Activated CD4-positive, CD25-positive, alpha-beta regulatory T cell treated with anti-CD3 and anti-CD28 coated beads, Interleukin-2, amount 50 U/mL, for 72 hours (primary cell): ENCODE measurements around the gene SLC2A2.

ENCODE experiments used
- DNase-seq: peaks from one replicate; pipeline ENCODE4 v3.0.0; 2021

SLC2A2 gene

GRCh38 chr3:171026597-171027293 lies at the start of gene SLC2A2:
Gene SLC2A2, minus strand, starts transcription at chr3:171026720. Its CDS starts 50 bp downstream, at chr3:171026670.
- DNase-seq: no peak

- no peak for DNase-seq
Observed at GRCh38 chr3:171072432-171072831, 45.9 kb upstream of the SLC2A2 start.

GRCh38 chr3:171068658-171069057 lies 42.1 kb upstream of the SLC2A2 start:
- DNase-seq: no peak

DNA sequence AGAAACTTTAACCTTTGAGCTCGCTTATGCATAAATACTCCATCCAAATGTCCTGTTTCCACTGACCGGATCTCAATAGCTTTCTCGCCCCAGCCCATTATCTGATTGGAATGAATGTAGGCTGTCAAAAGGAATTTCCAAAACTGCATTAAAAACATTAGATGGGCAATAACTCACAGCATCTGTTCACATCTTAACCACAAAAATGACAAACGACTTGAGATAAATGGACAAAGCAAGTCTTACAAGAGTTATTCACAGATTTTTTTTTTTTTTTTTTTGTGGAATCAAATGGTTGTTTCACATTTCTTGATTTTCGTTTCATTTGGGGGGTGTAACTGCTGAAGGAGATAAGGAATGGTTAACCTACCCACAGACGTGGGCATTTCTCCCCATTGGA lies 39.7 kb upstream of the SLC2A2 start:
- DNase-seq: no peak

- no peak for DNase-seq
Observed at GRCh38 chr3:171065732-171066131, 39.2 kb upstream of the SLC2A2 start.

DNA sequence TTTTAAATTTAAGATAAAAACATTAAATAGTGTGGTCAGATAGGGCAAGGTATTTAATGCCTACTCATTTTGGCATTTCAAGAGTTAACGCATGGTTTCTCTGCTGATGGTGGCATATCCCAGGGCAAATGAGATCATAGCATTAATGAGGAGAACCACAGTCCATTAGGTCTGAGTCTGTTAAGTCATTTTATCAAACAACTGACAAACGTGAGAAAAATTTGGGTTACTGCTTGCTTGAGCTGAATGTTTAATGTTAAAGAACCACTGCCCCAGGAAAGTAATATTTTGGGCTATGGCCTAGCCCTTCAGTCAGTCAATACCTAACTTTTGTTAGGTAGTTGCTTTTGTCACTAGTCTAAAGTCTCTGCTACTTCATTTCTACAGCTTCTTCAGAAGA lies 37.9 kb upstream of the SLC2A2 start:
- DNase-seq: no peak

DNA sequence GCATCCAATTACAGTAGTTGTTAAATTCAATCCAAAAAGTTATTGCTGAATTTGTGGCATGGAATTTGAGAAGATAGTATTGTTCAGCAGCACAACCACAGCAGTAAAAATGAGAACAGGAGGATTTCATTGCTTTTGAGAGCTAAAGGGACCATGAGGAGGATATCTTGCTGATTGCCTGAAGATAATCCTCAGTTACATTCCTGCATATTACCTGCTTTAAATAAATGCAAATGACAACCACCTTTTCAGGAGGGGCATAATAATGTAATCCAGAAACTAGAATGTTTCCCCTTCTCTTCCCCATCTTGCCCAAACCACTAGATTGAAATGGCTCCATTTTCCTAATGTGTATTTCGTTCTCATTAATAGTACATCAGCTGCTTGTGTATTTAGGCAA lies 35.2 kb upstream of the SLC2A2 start:
- no peak for DNase-seq

DNA sequence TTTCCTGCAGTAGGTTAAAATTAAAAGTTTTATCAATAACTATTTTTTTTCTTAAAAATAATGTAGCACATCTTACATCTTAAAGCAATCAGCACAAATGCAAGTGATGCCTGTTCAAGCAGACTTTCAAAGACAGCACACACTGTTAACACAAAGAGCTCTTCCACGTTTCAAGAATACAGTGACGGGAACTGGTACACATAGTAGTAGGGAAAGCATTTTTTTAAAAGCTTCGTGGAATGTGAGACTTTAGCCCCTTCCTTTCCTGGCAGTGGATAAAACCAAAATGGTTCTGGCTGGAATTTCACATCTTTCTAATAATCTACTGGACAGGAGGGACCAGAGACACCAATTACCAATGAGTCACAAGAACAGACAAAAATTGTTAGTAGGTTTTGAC lies 33.5 kb upstream of the SLC2A2 start:
- DNase-seq: no peak

DNA sequence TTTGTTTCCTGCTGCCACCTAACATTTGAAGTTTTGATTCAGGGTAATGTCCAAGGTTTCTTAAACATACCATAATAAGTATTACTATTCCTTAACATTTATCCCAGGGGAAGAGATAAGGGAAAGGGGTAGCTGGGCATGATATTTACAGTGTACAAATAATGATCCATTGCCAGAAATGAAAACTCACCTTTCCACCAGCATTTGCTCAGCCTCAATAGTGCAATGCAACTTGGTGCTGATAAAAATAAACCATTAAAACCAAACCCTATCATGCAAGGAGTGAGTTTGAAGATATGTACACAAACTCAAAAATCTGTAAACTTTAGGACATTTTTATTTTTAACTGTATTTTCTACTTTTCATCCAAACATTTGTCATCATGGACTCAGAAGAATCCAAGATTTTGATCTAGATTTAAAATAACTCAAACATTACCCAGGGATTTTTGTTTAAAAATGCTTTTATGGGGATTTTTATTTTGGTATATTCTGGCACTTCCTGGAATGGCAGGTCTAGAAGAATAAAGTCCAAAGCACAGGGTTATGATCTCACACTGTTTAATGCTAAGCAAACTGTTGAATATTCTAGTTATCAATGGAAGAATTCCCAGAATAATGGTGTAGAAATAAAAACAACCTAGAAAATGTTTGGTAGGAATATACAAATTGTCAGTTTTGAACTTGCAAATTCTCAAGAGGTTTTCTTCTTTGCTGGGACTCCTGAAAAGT lies 32.5 kb upstream of the SLC2A2 start:
- no peak for DNase-seq

- no peak for DNase-seq
Observed at GRCh38 chr3:171058058-171058457, 31.5 kb upstream of the SLC2A2 start.

GRCh38 chr3:171057072-171057471 lies 30.6 kb upstream of the SLC2A2 start:
- no peak for DNase-seq

GRCh38 chr3:171056528-171056927 lies 30.0 kb upstream of the SLC2A2 start:
- no peak for DNase-seq

GRCh38 chr3:171055336-171056178 lies 29.0 kb upstream of the SLC2A2 start:
- DNase-seq: no peak

DNA sequence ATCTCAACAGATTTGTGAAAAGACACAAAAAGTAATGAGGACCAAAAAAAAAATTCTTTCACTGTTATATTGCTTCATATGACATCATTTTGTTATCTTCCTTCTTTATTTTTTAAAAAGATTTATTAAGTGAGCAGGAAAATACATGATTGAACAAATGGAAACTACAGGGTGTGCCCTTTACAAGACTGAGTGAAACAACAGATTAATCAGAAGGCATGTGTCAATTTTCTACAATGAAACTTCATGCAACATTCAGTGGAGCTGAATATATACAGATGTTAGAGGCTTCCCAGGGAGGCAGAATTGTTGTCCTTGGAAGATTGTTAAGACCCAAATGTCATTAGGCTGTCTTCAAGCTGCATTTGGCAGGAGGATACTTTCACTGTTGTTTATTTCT lies 28.4 kb upstream of the SLC2A2 start:
- no peak for DNase-seq

DNA sequence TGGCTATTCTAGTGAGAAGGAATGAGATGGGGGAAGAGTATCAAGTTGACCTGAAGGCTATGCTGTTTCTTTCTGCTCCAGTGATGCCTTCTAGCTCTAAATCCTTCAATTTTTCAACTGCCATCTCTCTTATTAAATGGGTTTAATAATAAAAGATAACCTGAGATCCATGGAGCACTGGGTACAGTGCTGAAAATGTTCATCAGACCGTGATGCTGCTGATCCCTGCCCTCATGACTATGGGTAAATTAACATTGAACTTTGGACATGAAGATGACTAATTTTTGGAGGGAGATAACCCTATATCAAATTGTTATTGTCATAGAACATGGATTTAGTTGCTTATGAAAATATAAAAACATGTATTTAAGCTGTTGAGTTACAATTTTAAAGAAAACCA lies 27.7 kb upstream of the SLC2A2 start:
- no peak for DNase-seq

DNA sequence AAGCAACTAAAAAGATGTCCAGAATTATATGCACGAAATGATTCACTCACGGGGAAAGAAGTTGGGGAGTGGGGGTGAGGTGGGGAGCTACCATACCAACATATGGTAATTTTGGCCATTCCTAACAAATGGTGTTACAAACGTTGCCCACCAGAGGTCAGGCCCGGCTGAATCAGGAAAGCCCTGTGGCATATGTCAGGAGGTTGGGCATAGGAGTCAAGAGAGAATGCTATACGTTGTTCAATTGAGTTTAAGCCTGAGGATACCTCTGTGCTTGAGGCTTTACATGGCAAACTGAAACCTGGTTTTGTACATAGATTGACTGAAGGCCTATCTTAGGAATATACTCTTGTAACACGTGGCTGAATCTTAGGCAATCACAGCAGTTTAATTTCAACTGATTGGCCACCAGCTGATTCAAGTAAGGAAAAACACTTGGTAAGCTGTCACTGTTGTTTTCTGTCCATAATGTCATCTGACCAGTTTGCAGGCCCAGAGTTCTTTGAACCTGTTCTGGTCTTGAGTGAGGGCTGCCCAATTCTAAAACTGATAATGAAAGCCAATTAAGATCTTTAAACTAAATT lies 23.4 kb upstream of the SLC2A2 start:
- no peak for DNase-seq

GRCh38 chr3:171046760-171047159 lies 20.2 kb upstream of the SLC2A2 start:
- no peak for DNase-seq

DNA sequence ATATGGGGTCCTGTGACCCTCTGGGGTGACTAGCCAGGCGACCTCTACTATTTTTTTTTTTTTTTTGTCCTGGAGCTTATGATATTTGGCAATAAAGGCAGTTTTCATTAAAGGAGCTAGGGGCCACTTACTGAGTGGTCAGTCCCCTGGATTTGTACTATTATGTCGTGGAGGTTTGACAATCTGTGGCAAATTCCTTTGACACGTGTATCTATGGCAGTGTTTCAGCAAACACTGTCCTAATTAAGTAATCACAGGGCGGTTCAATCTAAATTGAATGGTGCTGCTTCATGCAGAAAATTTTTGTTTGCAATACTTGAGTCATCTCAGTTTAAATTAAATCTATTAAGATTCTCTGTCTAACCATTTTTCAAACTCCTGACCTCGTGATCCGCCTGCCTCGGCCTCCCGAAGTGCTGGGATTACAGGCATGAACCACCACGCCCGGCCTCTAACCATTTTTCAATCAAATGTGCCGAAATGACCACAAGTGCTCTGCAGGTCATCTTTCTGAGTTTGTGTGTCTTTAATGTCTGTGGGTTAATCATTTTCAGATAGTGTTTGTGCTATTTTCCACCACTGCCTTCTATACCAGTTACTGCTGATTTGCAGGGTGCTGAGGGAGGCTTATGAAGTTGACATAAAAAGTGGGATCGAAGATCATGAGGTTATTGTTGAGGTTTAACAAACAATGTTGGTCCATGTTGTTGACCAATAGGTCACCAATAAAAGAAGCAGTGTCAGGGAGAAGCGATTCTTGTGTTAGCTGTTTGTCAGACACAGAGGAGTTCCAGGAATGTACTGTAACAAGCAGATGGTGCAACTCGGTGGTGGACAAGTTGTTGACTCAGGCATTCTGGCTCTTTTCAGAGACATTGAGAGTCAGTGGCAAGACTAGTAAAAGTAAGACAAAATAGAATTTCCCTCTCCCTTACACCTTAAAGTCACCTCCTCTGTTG lies 18.6 kb upstream of the SLC2A2 start:
- DNase-seq: no peak

- DNase-seq: no peak
Observed at GRCh38 chr3:171044384-171044783, 17.9 kb upstream of the SLC2A2 start.

- no peak for DNase-seq
Observed at GRCh38 chr3:171039674-171040073, 13.2 kb upstream of the SLC2A2 start.

DNA sequence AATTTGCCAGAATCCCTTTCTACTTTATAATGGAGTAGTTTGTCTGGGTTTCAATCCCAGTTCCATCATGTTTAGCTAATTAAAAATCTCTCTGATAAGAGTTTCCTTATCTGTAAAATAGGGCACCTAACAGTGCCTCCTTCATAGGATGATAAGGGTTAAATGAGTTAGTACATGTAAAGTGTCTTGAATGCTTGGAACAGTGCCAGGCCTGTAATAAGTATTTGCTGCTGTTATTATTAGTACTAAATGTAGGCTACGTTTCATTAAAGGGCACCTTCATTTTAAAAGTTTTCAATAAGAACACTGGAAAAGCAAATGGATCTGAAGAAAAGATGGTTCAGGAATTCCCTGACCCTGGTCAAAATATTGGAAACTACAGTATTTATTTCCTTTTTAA lies 11.8 kb upstream of the SLC2A2 start:
- DNase-seq: no peak

GRCh38 chr3:171028779-171029232 lies 2.3 kb upstream of the SLC2A2 start:
- DNase-seq: no peak
